Peyer's patch (tissue), 4 donors: Measurements from ENCODE around the gene SAMD10. TPM values are rescaled to one million over a fixed set of nuclear protein-coding genes. Genes with fewer than 3 reads are reported as not detected.
A peak's percentile ranks its signal among the peaks of the same experiment; 100 is the strongest.

ENCODE experiments used
- DNase-seq, 3 donors: peaks; one replicate each; pipeline ENCODE4 v3.0.0-alpha.2; 2017 to 2019
- H3K27ac ChIP-seq, 4 donors: fragments of 200-600 bp; sonication (generic); one replicate each; pipeline ENCODE4 v1.5.1; 2016 to 2019
- H3K27me3 ChIP-seq, 2 donors: fragments of 200-600 bp; sonication (generic); one replicate each; pipeline ENCODE4 v1.5.1; 2019
- H3K36me3 ChIP-seq, 3 donors: fragments of 200-600 bp; sonication (generic); one replicate each; pipeline ENCODE4 v1.5.1; 2016 to 2019
- H3K4me1 ChIP-seq, 4 donors: fragments of 200-600 bp; sonication (generic); one replicate each; pipeline ENCODE4 v1.5.1; 2016 to 2019
- H3K4me3 ChIP-seq, 4 donors: fragments of 200-600 bp; sonication (generic); 1 replicate in 3 of 4; 2 replicates in 1 of 4; pipeline ENCODE4 v1.5.1; 2016 to 2019; ENCODE audit warnings: mild to moderate bottlenecking in 1 of 4
- H3K9me3 ChIP-seq, 4 donors: fragments of 200-600 bp; sonication (generic); one replicate each; pipeline ENCODE4 v1.5.1; 2016 to 2019; ENCODE audit warnings: mild to moderate bottlenecking in 1 of 4
- CTCF ChIP-seq, 6 experiments: fragments of 450-650 bp in 4 of 6; fragments of 200-600 bp in 2 of 6; sonication (generic) in 1 of 6; IDR thresholded peaks; one replicate each; pipeline ENCODE4 v1.5.1; 2017 to 2019; ENCODE audit warnings: antibody characterized with exemption in 6 of 6, mild to moderate bottlenecking in 3 of 6, moderate library complexity in 1 of 6
- POLR2A ChIP-seq, 2 donors: fragments of 450-650 bp; IDR thresholded peaks; one replicate each; pipeline ENCODE4 v1.5.1; 2017; ENCODE audit warnings: antibody characterized with exemption in 2 of 2, mild to moderate bottlenecking in 2 of 2, moderate library complexity in 2 of 2
- total RNA-seq, 4 donors: library from RNA; depleted of rRNA; stranded (reverse); fragments of >200 nt; gene quantifications; one replicate each; pipeline ENCODE4 v1.1.0, GENCODE V29; 2016

SAMD10 gene
- total RNA-seq, 4 donors from 2014 or later, result 1.7 to 14.3 (median 11.1) TPM

GRCh38 chr20:63966172-63966943 lies 13.1 kb downstream of the SAMD10 start:
- no peak overlapping the region for H3K27ac ChIP-seq
- TF ChIP-seq CTCF (IDR thresholded peaks at IDR 0.05) (no peak), POLR2A (IDR thresholded peaks at IDR 0.05) (no peak)
- peaks cover 0 to 19% (median 10%) of the 10 kb centered on the region in 4 donors for H3K4me1 ChIP-seq
- H3K36me3 ChIP-seq, result peaks cover 0 to 36% (median 0%) of the 10 kb centered on the region in 3 donors
- H3K9me3 ChIP-seq, result peaks cover 0 to 6% (median 0%) of the 10 kb centered on the region in 4 donors
- peak in 1 of 3 donors; percentile 42 for DNase-seq
- H3K27me3 ChIP-seq, result no peaks in the 10 kb centered on the region
- H3K4me3 ChIP-seq, result no peak overlapping the region

GRCh38 chr20:63964412-63964811 lies 15.0 kb downstream of the SAMD10 start:
- peaks cover 0 to 6% (median 0%) of the 10 kb centered on the region in 4 donors for H3K9me3 ChIP-seq
- H3K4me3 ChIP-seq, result no peak overlapping the region
- H3K27ac ChIP-seq, result no peak overlapping the region
- peaks cover 0 to 38% (median 0%) of the 10 kb centered on the region in 3 donors for H3K36me3 ChIP-seq
- H3K4me1 ChIP-seq, result peaks cover 0 to 11% (median 8%) of the 10 kb centered on the region in 4 donors
- TF ChIP-seq CTCF (IDR thresholded peaks at IDR 0.05) (no peak), POLR2A (IDR thresholded peaks at IDR 0.05) (no peak)
- no peaks in the 10 kb centered on the region for H3K27me3 ChIP-seq
- DNase-seq, result no peak

- Histone ChIP-seq H3K27me3 (no peaks in the 10 kb centered on the region), H3K4me3 (no peak overlapping the region), H3K36me3 (peaks cover 0 to 38% (median 0%) of the 10 kb centered on the region in 3 donors), H3K9me3 (peaks cover 0 to 6% (median 0%) of the 10 kb centered on the region in 4 donors), H3K4me1 (peaks cover 0 to 8% (median 3%) of the 10 kb centered on the region in 4 donors), H3K27ac (no peak overlapping the region)
- no peak for TF ChIP-seq CTCF (IDR thresholded peaks at IDR 0.05)
- no peak for TF ChIP-seq POLR2A (IDR thresholded peaks at IDR 0.05)
- no peak for DNase-seq
Measured at GRCh38 chr20:63963784-63964301, 15.6 kb downstream of the SAMD10 start.

GRCh38 chr20:63963348-63963741 lies 16.1 kb downstream of the SAMD10 start:
- H3K4me1 ChIP-seq, result peaks cover 0 to 6% (median 0%) of the 10 kb centered on the region in 4 donors
- no peak for DNase-seq
- H3K9me3 ChIP-seq, result peaks cover 0 to 6% (median 0%) of the 10 kb centered on the region in 4 donors
- H3K27me3 ChIP-seq, result no peaks in the 10 kb centered on the region
- H3K27ac ChIP-seq, result no peak overlapping the region
- peaks cover 0 to 38% (median 0%) of the 10 kb centered on the region in 3 donors for H3K36me3 ChIP-seq
- TF ChIP-seq POLR2A (IDR thresholded peaks at IDR 0.05), result no peak
- TF ChIP-seq CTCF (IDR thresholded peaks at IDR 0.05), result no peak
- H3K4me3 ChIP-seq, result no peak overlapping the region

- Histone ChIP-seq H3K27me3 (no peaks in the 10 kb centered on the region), H3K9me3 (peaks cover 0 to 6% (median 0%) of the 10 kb centered on the region in 4 donors), H3K27ac (no peak overlapping the region), H3K4me3 (no peak overlapping the region), H3K36me3 (peaks cover 0 to 38% (median 0%) of the 10 kb centered on the region in 3 donors), H3K4me1 (peaks cover 0 to 10% (median 1%) of the 10 kb centered on the region in 4 donors)
- no peak for TF ChIP-seq CTCF (IDR thresholded peaks at IDR 0.05)
- TF ChIP-seq POLR2A (IDR thresholded peaks at IDR 0.05), result no peak
- no peak for DNase-seq
Measured at GRCh38 chr20:63962426-63963347, 16.8 kb downstream of the SAMD10 start.
